HepG2 (cell line): ENCODE data around the gene SLC35A2. TPM values are rescaled to one million over a fixed set of nuclear protein-coding genes. Genes with fewer than 3 reads are reported as not detected.

Experiments
- ATF7 ChIP-seq, 2 experiments: fragments of 450-650 bp in 1 of 2; sonication (generic) in 1 of 2; formaldehyde crosslinking in 1 of 2; IDR thresholded peaks; 2 replicates each; pipeline versions ENCODE4 v1.4.0 to v1.6.1; 2016 to 2020; ENCODE audit warnings: antibody characterized with exemption in 1 of 2, mild to moderate bottlenecking in 1 of 2, missing genetic modification reagents in 1 of 2
- CC2D1A ChIP-seq: sonication (generic); formaldehyde crosslinking; IDR thresholded peaks from 2 replicates; pipeline ENCODE4 v1.8.1; 2023; ENCODE audit warnings: mild to moderate bottlenecking, missing genetic modification reagents
- DZIP1 ChIP-seq: sonication (generic); formaldehyde crosslinking; IDR thresholded peaks from 2 replicates; pipeline ENCODE4 v1.5.0; 2020; ENCODE audit warnings: mild to moderate bottlenecking, missing genetic modification reagents
- GPN1 ChIP-seq: sonication (generic); formaldehyde crosslinking; IDR thresholded peaks from 2 replicates; pipeline ENCODE4 v1.5.1; 2020; ENCODE audit warnings: missing genetic modification reagents, borderline replicate concordance
- HHEX ChIP-seq: IDR thresholded peaks from 2 replicates; pipeline ENCODE4 v1.6.1; 2016; ENCODE audit warnings: control low read depth
- KLF11 ChIP-seq: IDR thresholded peaks from 2 replicates; pipeline ENCODE4 v1.6.1; 2016; ENCODE audit warnings: missing compliant biosample characterization
- MATR3 ChIP-seq: sonication (generic); formaldehyde crosslinking; IDR thresholded peaks from 2 replicates; pipeline ENCODE4 v1.4.0; 2020; ENCODE audit warnings: missing genetic modification reagents
- MBNL3 ChIP-seq: fragments of 250-450 bp; sonication (Bioruptor Pico); conservative IDR thresholded peaks from 2 replicates; pipeline ENCODE4 v1.8.0; 2022; ENCODE audit warnings: mild to moderate bottlenecking, inconsistent platforms
- SKI ChIP-seq: fragments of 450-650 bp; IDR thresholded peaks from one replicate; pipeline ENCODE4 v1.6.1; 2018; ENCODE audit warnings: mild to moderate bottlenecking; ENCODE audit not compliant: partially characterized antibody
- SRSF1 ChIP-seq: fragments of 200-400 bp; formaldehyde crosslinking; optimal IDR thresholded peaks from 2 replicates; pipeline ENCODE3; 2017; ENCODE audit warnings: mild to moderate bottlenecking, low read depth, low read length, moderate library complexity
- TFDP2 ChIP-seq: sonication (generic); formaldehyde crosslinking; IDR thresholded peaks from 2 replicates; pipeline ENCODE4 v1.4.0; 2020; ENCODE audit warnings: missing genetic modification reagents
- ZBTB34 ChIP-seq: sonication (generic); formaldehyde crosslinking; IDR thresholded peaks from 2 replicates; pipeline ENCODE4 v1.8.0; 2022; ENCODE audit warnings: mild to moderate bottlenecking, missing genetic modification reagents
- ZFX ChIP-seq: sonication (generic); formaldehyde crosslinking; IDR thresholded peaks from 2 replicates; pipeline ENCODE4 v1.4.0; 2020; ENCODE audit warnings: mild to moderate bottlenecking, low read depth, missing genetic modification reagents, moderate library complexity
- ZKSCAN5 ChIP-seq: sonication (generic); formaldehyde crosslinking; IDR thresholded peaks from 2 replicates; pipeline ENCODE4 v1.5.1; 2020; ENCODE audit warnings: mild to moderate bottlenecking, missing genetic modification reagents
- ZNF280D ChIP-seq: sonication (generic); formaldehyde crosslinking; IDR thresholded peaks from 2 replicates; pipeline ENCODE4 v1.5.1; 2020; ENCODE audit warnings: mild to moderate bottlenecking, missing genetic modification reagents
- ZNF629 ChIP-seq: sonication (generic); formaldehyde crosslinking; conservative IDR thresholded peaks from 2 replicates; pipeline ENCODE4 v1.5.0; 2020; ENCODE audit warnings: missing genetic modification reagents
- ZSCAN21 ChIP-seq: sonication (generic); formaldehyde crosslinking; IDR thresholded peaks from 2 replicates; pipeline ENCODE4 v1.8.0; 2022; ENCODE audit warnings: mild to moderate bottlenecking, missing genetic modification reagents, moderate library complexity, borderline replicate concordance
- ZSCAN25 ChIP-seq: sonication (generic); formaldehyde crosslinking; IDR thresholded peaks from 2 replicates; pipeline ENCODE4 v1.8.0; 2022; ENCODE audit warnings: mild to moderate bottlenecking, missing genetic modification reagents
- ZZZ3 ChIP-seq: sonication (generic); formaldehyde crosslinking; IDR thresholded peaks from 2 replicates; pipeline ENCODE4 v1.4.0; 2020; ENCODE audit warnings: missing genetic modification reagents, mild to moderate bottlenecking, borderline replicate concordance
- polyA plus RNA-seq, 8 experiments: library from polyadenylated mRNA; depleted of rRNA in 3 of 8; stranded (reverse) in 7 of 8; unstranded in 1 of 8; fragments of >200 nt; fragmentation: Illumina TruSeq in 4 of 8; extraction: Trizol in 4 of 8; gene quantifications; 2 replicates each; pipeline versions ENCODE4 v1.2.1 to v1.2.3, GENCODE V29; 2011 to 2016; ENCODE audit warnings: low read depth in 4 of 8, missing spikeins in 1 of 8, mixed read lengths in 1 of 8; ENCODE audit not compliant: insufficient read depth in 1 of 8
- total RNA-seq, 5 experiments: library from RNA; depleted of rRNA; stranded (reverse); fragments of >200 nt; fragmentation: Illumina TruSeq; extraction: Trizol; gene quantifications; 2 replicates each; pipeline ENCODE4 v1.2.3, GENCODE V29; 2016; ENCODE audit warnings: low read depth in 1 of 5

SLC35A2 gene
- total and polyA plus RNA-seq, 2 of the 13 experiments (the other 11 are each of a cell fraction or from before 2014, with no cell fraction given) = 32.1 to 40.8 TPM

- TF ChIP-seq DZIP1 (CRISPR knock-in tag) (no peak), ZKSCAN5 (CRISPR knock-in tag) (no peak), ZNF280D (CRISPR knock-in tag) (no peak), HHEX (CRISPR knock-in tag) (no peak), ZBTB34 (CRISPR knock-in tag) (0 out of 2 replicates have a peak, but pooled peaks have one; percentile 30), KLF11 (CRISPR knock-in tag) (no peak), ZFX (CRISPR knock-in tag) (peak; percentile 90), MATR3 (CRISPR knock-in tag) (no peak), ZSCAN21 (no peak), ZSCAN25 (CRISPR knock-in tag) (no peak), CC2D1A (CRISPR knock-in tag) (no peak), ZZZ3 (CRISPR knock-in tag) (no peak), ZNF629 (CRISPR knock-in tag) (no peak), GPN1 (CRISPR knock-in tag) (no peak), TFDP2 (0 out of 2 replicates have a peak, but pooled peaks have one; percentile 14), ATF7 (IDR thresholded peaks at IDR 0.05) (peak; percentile 29; the same call in 1 of the 2 replicates), ATF7 (CRISPR knock-in tag; IDR thresholded peaks at IDR 0.05) (no peak), SKI (no peak), SRSF1 (no peak), MBNL3 (no peak)
Measured at GRCh38 chrX:48897625-48898306, 13.7 kb downstream of the SLC35A2 start, which contains the start of the genes PQBP1 and TIMM17B (continued).
